Subcutaneous abdominal adipose tissue (tissue), 5 donors: ENCODE measurements around the gene TMCC3.

Experiments used
- H3K27ac ChIP-seq: one replicate; pipeline ENCODE4 v1.7.0; 2013; ENCODE audit warnings: low read depth, mild to moderate bottlenecking, inconsistent platforms, low read length, moderate library complexity
- H3K27me3 ChIP-seq, 5 donors: one replicate each; pipeline ENCODE4 v1.7.0; 2013; ENCODE audit warnings: low read length in 5 of 5, inconsistent platforms in 1 of 5; ENCODE audit not compliant: control insufficient read depth in 5 of 5, insufficient read depth in 4 of 5
- H3K36me3 ChIP-seq, 5 donors: one replicate each; pipeline ENCODE4 v1.7.0; 2013; ENCODE audit warnings: low read length in 5 of 5; ENCODE audit not compliant: control insufficient read depth in 5 of 5, insufficient read depth in 5 of 5
- H3K4me1 ChIP-seq, 5 donors: one replicate each; pipeline ENCODE4 v1.7.0; 2013; ENCODE audit warnings: low read length in 5 of 5, mild to moderate bottlenecking in 3 of 5, moderate library complexity in 1 of 5; ENCODE audit not compliant: control insufficient read depth in 5 of 5, insufficient read depth in 5 of 5
- H3K4me3 ChIP-seq, 5 donors: one replicate each; pipeline ENCODE4 v1.7.0; 2013; ENCODE audit warnings: low read length in 5 of 5, low read depth in 1 of 5
- H3K9ac ChIP-seq, 5 donors: one replicate each; pipeline ENCODE4 v1.7.0; 2013; ENCODE audit warnings: low read length in 5 of 5, mild to moderate bottlenecking in 4 of 5, moderate library complexity in 3 of 5
- H3K9me3 ChIP-seq, 5 donors: one replicate each; pipeline ENCODE4 v1.7.0; 2013; ENCODE audit warnings: low read length in 5 of 5; ENCODE audit not compliant: control insufficient read depth in 5 of 5
- donor health status: healthy.
- donor health status: healthy.
- donor health status: healthy.
- donor health status: healthy.
- donor health status: healthy.

The TMCC3 gene

DNA sequence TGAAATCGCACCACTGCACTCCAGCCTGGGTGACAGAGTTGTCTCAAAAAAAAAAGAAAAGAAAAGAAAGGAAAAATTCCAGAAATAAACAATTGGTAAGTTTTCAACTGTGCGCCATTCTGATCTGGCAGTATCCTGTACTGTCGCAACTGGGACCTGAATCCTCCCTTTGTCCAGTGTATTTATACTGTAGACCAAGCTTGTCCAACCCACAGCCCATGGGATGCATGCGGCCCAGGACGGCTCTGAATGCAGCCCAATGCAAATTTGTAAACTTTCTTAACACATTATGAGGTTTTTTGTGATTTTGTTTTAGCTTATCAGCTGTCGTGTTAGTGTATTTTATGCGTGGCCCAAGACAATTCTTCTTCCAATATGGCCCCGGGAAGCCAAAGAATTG lies 84.7 kb downstream of the TMCC3 start:
- Histone ChIP-seq H3K27ac (no peak overlapping the region), H3K4me1 (peaks cover 0 to 8% (median 4%) of the 10 kb centered on the region in 5 donors), H3K27me3 (peaks cover 0 to 3% (median 0%) of the 10 kb centered on the region in 5 donors), H3K36me3 (peaks cover 0 to 14% (median 12%) of the 10 kb centered on the region in 5 donors), H3K9ac (no peak overlapping the region), H3K9me3 (no peaks in the 10 kb centered on the region), H3K4me3 (no peak overlapping the region)

DNA sequence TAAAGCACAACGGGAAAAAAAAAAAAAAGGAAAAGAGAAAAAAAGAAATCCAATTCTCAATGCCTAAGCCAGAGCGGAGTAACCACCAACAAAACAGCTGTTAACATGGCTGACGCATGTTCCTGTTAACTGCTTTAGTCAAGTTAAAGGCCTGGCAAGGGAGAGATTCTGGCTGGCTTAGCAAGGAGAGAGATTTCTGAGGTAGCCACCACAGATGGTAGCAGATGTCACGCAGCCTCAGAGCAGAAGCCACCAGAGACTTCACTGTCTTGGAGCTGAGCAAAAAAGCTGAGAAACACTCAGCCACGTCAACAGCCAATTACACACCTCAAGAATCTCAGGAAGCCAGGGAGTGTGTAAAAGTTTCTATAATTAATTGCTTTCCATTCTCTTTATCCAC lies 87.1 kb downstream of the TMCC3 start:
- Histone ChIP-seq H3K9ac (no peak overlapping the region), H3K27me3 (peaks cover 0 to 3% (median 0%) of the 10 kb centered on the region in 5 donors), H3K27ac (no peak overlapping the region), H3K4me1 (peaks cover 0 to 4% (median 4%) of the 10 kb centered on the region in 5 donors), H3K9me3 (no peaks in the 10 kb centered on the region), H3K36me3 (no peaks in the 10 kb centered on the region), H3K4me3 (no peak overlapping the region)

GRCh38 chr12:94561943-94562411 lies 88.4 kb downstream of the TMCC3 start:
- H3K9me3 ChIP-seq, result no peaks in the 10 kb centered on the region
- H3K27me3 ChIP-seq, result peaks cover 0 to 3% (median 0%) of the 10 kb centered on the region in 5 donors
- H3K9ac ChIP-seq, result no peak overlapping the region
- H3K4me3 ChIP-seq, result no peak overlapping the region
- H3K27ac ChIP-seq, result no peak overlapping the region
- H3K36me3 ChIP-seq, result no peaks in the 10 kb centered on the region
- peaks cover 0 to 4% (median 4%) of the 10 kb centered on the region in 5 donors for H3K4me1 ChIP-seq

DNA sequence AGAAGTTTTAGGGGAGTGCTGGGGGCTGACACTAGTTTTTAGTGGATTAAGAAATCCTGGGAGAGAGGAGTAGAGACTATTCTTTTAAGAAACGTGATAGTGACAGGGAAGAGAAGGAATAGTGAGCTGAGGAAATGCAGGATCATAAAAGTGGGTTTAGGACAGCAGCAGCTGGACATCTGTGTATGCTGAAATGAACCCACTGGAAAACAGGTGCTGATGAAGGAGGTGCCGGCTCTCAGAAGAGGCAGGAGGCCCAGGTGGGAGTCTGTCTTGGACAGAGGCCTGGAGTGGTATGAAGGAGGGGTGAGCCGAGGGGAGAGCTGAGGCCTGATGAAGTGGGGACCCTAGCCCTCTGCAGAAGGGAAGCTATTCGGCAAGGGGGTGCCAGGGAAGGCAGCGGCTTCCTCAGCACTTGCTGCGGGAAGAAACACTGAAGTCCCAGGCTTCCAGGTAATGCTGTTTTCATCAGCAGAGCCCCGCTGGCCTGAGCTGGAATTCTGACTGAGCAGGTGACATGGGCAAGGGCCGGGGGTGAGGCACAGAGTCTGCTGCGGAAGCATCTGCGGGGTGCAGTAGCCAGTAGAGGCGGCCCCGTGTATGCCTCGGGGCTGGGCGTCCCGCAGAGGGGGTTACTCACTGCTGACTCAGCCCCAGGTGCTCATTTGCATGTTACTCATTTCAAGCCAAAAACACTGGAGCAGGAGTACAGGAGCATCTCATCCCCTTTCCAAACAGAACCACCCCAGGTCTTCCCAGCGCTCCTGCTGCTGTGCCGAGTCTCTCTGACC lies 89.7 kb downstream of the TMCC3 start:
- Histone ChIP-seq H3K27ac (no peak overlapping the region), H3K36me3 (no peaks in the 10 kb centered on the region), H3K4me1 (peaks cover 0 to 4% (median 4%) of the 10 kb centered on the region in 5 donors), H3K27me3 (peaks cover 0 to 3% (median 0%) of the 10 kb centered on the region in 5 donors), H3K9me3 (no peaks in the 10 kb centered on the region), H3K4me3 (no peak overlapping the region), H3K9ac (no peak overlapping the region)

DNA sequence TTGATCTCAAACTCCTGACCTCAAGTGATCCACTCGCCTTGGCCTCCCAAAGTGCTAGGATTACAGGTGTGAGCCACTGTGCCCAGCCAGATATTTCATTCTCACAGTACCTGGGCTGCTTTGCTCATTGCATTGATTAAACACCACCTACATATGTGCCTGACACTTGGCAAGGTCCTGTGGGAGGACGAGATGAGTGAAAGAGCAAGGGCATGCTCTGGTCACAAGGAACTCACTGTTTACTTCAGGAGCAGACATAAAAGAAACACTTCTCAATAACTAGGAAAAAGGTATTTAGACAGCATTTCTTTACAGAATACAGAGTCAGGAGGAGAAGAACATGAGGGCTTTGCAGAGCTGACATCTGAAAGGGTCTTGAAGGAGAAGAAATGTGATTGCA lies 91.7 kb downstream of the TMCC3 start:
- Histone ChIP-seq H3K9me3 (no peaks in the 10 kb centered on the region), H3K4me1 (peaks cover 0 to 4% (median 4%) of the 10 kb centered on the region in 5 donors), H3K36me3 (no peaks in the 10 kb centered on the region), H3K9ac (no peak overlapping the region), H3K27ac (no peak overlapping the region), H3K4me3 (no peak overlapping the region), H3K27me3 (peaks cover 0 to 3% (median 0%) of the 10 kb centered on the region in 5 donors)

GRCh38 chr12:94557746-94558295 lies 92.5 kb downstream of the TMCC3 start:
- Histone ChIP-seq H3K36me3 (no peaks in the 10 kb centered on the region), H3K4me1 (peaks cover 0 to 4% (median 4%) of the 10 kb centered on the region in 5 donors), H3K9ac (no peak overlapping the region), H3K27ac (no peak overlapping the region), H3K9me3 (no peaks in the 10 kb centered on the region), H3K27me3 (peaks cover 0 to 3% (median 0%) of the 10 kb centered on the region in 5 donors), H3K4me3 (no peak overlapping the region)

DNA sequence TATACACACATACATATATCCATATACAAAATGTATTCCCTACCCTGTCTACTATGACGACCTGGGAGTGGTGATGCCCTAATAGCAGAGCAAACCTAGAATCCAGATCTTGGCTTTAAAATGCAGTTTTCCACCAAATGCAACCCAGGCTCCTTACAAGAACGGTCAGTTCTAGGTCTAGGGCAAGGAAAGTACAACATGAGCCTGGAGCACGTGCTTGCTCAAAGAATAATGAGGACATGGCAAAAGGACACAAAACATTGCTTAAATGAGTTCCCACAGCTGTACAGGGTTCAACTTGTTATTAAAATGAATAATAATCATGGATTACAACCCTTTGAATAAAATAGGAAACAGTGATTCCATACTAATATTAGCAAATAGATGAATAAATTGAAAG lies 94.7 kb downstream of the TMCC3 start:
- Histone ChIP-seq H3K4me1 (no peaks in the 10 kb centered on the region), H3K9me3 (no peaks in the 10 kb centered on the region), H3K27ac (no peak overlapping the region), H3K9ac (no peak overlapping the region), H3K36me3 (no peaks in the 10 kb centered on the region), H3K4me3 (no peak overlapping the region), H3K27me3 (no peaks in the 10 kb centered on the region)

DNA sequence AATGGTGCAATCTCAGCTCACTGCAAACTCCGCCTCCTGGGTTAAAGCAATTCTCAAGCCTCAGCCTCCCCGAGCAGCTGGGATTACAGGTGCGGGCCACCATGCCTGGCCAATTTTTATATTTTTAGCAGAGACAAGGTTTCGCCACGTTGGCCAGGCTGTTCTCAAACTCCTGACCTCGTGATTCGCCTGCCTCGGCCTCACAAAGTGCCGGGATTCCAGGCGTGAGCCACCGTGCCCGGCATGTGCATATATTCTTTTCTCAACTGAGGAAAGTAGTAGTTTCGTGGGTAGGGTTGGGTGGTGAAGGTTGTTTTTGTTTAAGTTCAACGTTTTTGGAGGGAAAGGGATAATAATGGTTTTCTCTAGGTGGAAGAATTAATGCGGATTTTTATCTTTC lies 96.5 kb downstream of the TMCC3 start:
- no peak overlapping the region for H3K4me3 ChIP-seq
- H3K4me1 ChIP-seq, result no peaks in the 10 kb centered on the region
- H3K27me3 ChIP-seq, result no peaks in the 10 kb centered on the region
- no peaks in the 10 kb centered on the region for H3K9me3 ChIP-seq
- H3K27ac ChIP-seq, result no peak overlapping the region
- H3K9ac ChIP-seq, result no peak overlapping the region
- no peaks in the 10 kb centered on the region for H3K36me3 ChIP-seq

DNA sequence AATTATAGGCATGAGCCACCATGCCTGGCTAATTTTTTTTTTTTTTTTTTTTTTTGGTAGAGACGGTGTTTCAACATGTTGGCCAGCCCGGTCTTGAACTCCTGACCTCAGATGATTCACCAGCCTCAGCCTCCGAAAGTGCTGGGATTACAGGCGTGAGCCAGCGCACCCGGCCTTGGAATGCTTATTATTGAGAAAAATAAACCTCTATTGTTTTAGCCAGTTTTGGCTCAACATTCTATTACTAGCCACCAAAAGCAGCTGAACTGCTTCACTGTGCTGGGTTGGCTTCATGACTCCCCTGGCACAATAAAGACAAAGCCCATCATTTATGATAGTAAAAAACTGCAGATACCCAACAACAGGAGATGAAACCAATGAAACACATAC lies 97.2 kb downstream of the TMCC3 start:
- Histone ChIP-seq H3K27me3 (no peaks in the 10 kb centered on the region), H3K4me3 (no peak overlapping the region), H3K36me3 (no peaks in the 10 kb centered on the region), H3K9me3 (peaks cover 0 to under 1% (median 0%) of the 10 kb centered on the region in 5 donors), H3K4me1 (no peaks in the 10 kb centered on the region), H3K27ac (no peak overlapping the region), H3K9ac (no peak overlapping the region)

DNA sequence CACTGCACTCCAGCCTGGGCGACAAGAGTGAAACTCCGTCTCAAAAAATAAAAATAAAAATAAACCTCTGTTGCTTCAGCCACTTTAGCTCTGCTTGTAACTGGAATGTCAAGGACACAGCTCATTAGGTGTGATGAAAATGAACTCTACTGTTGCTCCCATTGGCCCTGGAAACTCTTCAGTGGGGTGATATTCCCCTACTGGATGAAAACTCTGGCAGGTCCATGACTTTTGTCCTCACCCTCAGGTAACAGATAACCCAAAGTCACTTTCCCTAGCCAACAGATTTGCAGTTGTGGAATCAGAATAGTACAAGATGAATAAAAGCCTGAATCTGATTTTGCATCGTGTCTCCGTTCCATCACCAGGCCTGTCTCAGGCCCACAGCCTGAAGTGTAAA lies 98.5 kb downstream of the TMCC3 start:
- Histone ChIP-seq H3K27ac (no peak overlapping the region), H3K36me3 (no peaks in the 10 kb centered on the region), H3K27me3 (no peaks in the 10 kb centered on the region), H3K9ac (no peak overlapping the region), H3K4me1 (no peaks in the 10 kb centered on the region), H3K4me3 (no peak overlapping the region), H3K9me3 (peaks cover 0 to 3% (median 0%) of the 10 kb centered on the region in 5 donors)
